SKM-1 treated with dmso at 0.1 percent for 144 hours (cell line): ENCODE data around the gene MRPL43.

ENCODE experiments used
- DNase-seq: peaks from one replicate; lab custom pipeline; 2025; ENCODE audit not compliant: unreplicated experiment; lab: John Stamatoyannopoulos, UW

The MRPL43 gene

DNA sequence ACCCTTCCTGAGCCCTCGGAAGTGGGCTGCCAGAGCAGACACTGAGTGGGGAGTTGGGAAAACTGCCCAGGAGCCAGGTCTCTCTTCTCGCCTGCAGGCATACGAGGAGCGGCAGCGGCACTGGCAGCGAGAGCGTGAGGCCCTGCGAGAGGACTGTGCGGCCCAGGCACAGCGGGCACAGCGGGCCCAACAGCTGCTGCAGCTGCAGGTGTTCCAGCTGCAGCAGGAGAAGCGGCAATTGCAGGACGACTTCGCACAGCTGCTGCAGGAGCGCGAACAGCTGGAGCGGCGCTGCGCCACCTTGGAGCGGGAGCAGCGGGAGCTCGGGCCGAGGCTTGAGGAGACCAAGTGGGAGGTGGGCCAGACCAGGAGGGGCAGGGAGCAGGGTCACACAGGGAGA is 18.1 kb upstream of the MRPL43 start:
- no peak for DNase-seq

DNA sequence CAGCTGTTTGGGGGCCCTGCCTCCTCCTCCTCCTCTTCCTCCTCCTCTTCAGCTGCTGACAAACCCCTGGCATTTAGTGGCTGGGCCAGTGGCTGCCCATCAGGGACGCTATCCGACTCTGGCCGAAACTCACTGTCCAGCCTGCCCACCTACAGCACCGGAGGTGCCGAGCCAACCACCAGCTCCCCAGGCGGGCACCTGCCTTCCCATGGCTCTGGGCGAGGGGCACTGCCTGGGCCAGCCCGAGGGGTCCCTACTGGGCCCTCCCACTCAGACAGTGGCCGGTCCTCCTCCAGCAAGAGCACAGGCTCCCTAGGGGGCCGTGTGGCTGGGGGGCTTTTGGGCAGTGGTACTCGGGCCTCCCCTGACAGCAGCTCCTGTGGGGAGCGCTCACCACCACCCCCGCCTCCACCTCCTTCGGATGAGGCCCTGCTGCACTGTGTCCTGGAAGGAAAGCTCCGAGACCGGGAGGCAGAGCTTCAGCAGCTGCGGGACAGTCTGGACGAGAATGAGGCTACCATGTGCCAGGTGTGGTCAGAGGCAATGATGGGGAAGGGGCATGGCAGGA is 16.4 kb upstream of the MRPL43 start:
- no peak for DNase-seq

DNA sequence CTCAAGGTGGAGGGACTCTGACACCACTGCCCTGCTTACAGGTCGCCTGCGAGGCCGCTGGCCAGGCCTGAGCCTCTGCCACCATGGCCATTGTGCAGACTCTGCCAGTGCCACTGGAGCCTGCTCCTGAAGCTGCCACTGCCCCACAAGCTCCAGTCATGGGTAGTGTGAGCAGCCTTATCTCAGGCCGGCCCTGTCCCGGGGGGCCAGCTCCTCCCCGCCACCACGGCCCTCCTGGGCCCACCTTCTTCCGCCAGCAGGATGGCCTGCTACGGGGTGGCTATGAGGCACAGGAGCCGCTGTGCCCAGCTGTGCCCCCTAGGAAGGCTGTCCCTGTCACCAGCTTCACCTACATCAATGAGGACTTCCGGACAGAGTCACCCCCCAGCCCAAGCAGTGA is 15.2 kb upstream of the MRPL43 start:
- DNase-seq = no peak

DNA sequence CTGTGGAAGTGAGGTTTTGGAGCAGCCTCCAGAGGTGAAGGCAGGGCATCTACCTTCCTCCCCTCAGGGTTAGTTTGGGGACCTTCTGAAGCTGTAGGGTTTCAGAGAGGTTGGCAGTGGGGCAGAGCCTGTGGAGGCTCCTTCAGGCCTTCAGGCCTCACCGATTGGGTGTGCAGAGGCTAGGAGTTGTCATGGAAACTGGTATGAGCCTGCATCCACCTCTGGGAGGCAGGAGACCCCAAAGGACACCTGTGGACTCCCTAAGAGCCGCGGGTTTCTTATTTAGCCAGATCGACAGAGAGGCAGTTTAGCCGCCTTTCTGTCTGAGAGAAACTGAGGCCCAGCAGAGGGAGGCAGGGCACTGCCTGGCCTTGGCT is 14.3 kb upstream of the MRPL43 start:
- no peak for DNase-seq

DNA sequence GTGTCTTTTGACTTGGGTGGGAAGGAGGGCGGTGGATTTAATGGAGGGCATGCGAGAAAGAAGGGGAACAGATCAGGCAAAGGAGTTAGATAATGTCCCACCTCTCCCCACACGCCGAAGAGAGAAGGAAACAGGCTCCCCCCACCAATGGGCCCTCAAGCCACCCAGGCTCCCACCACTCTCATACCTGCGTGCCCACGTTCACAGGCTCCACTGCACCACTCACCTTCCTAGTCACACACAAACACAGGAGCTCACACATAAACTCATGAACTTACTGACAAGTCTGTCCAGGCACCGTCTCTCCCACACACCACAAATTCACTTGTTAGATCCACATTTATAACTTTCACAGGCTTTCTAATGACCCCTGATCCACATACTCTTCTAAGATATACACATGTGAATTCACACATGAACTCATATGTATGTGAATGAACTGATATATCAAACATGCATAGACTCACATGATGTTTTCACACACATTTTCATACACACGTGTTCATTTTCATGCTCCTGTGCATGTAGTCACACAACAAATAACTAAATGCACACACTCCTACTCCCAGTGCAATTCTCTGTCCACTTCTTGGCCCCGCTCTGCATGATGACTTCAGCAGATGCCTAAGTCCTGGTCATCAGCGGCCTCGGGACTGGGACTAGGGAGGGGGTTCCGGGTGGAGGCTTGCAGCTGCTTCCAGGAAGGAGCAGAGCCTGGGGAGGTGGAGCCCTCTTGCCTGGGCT is 13.8 kb upstream of the MRPL43 start:
- DNase-seq = no peak

DNA sequence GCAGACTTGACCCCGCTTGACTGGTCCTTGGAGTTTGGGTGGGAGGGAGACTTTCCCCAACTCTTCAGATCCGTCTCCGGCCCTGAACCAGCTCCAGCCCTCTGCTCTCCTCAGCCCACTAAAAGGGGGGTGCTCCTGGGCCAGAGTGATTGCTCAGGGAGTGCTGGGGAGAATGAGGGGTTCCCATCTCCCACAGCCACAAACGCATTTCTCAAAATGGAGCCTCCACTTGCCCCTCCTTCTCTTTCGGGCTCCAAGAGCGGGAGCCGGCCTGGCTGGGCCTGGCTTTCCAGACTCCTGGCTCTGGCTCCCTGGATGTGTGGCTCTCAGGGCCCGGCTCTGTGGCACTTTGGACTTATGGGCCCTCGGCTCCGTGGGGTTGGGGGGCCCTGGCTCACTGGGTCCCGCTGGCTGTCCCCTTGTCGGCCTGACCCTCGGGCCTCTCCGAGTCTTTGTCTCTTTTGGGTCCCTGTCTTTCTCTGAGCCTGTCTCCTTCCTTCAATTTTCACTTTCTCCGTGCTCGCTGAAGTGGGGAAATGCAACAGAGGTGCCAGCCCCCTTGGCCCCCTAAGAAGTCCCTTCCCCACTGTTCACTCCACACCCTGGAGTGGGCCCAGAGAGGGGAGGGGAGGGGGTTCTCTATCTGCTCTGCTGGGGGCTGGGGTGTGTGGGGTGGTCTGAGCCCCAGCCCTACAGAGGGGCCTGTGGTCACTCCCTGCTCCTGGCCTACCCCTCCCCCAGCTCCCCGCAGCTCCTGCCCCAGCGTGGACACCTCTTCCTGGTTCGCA is 13.0 kb upstream of the MRPL43 start:
- no peak for DNase-seq

DNA sequence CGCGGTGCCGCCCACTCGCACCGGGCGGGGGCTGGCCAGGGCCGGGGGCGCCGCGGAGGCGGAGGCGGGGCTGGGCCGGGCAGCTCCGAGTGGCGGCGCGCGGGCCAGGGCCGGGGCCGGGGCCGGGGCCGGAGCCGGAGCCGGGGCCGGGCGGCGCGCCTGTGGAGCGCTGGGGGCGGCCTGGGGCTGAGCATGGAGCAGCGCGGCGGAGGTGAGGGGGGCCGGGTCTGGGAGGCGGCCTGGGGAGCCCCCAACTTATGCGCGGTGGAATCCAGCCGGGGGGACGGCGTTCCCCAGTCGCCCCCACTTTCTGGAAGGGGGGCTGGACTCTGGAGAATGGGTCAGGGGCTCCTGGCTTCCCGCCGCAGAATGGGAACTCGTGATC is 12.4 kb upstream of the MRPL43 start, which contains the start of gene LZTS2:
TSS of gene LZTS2 (plus strand) at position 67 of the 385 bp plus-strand sequence. CDS start 2,731 bp downstream, outside the sequence.
- DNase-seq = no peak

DNA sequence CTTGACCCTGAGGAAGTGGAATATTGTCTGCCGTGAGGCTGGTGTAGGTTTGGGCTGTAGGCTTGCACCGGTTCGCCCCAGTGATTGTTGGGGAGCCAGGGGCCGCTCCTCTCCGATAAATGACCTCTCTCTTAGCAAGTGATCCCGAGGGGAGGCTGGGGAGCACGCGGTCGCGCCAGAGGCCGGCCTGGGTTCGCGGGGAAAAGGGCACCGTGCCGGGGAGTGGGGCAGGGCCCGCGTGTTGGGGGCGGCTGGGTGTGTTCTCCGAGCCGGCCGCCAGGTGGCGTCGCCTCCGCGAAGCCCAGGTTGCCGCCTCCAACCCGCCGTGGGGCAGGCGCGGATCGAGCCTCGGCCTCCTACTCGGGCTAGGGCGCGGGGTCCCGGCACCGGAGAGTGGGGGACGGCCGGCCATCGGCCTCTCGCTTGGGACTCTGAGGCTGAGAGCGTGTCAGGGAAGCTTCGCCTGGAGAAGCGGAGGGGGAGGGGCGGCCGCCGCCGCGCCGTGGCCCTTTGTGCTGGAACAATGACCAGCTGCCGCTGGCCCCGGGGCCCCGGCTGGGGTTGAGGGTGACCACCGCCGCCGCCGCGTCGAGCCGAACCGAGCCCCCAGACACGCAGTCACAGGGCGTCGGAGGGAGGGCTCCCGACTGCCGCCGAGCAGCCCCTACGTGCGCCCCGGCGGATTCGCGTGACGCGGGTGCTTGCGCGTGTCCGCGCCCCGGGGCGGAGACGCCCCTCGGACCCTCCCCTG is 11.9 kb upstream of the MRPL43 start:
- peak; percentile 45 for DNase-seq

DNA sequence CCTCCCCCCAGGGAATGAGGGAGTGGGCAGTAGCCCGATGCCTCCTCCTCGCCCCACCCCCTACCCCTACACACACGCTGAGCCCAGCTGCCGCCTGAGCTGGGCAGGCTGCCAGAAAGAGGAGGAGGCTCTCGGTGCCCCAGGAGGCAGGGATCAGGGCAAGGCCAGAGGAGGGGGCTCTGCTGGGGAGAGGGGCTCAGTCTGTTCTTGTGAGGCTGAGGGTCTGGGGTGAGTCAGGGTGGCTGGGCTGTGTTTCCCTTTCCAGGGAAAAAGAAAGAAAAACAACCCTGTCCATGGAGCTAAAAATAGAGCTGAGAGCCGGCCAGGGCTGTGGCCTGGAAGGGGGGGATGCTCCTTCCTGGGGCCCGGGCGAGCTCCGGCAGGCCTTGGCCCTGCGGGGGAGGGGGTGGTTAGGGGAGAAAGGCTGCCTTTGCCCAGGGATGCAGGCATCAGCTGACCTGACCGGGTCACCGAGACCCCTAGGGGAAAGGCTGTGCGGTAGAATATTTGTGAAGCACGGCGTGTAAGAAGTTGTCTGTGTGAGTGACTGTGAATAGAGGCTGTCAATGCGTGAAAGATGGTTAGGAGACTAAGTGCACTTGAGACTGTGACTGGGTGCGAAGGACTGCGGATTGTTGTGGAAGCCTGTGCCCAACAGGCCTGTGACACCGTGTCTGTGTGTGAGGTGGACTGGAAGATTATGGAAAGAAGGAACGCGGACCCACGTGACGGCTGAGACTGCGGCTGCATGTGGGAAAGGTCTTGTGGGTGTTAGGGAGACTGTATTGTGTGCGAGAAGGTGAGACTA is 11.1 kb upstream of the MRPL43 start:
- DNase-seq = peak; percentile 39

DNA sequence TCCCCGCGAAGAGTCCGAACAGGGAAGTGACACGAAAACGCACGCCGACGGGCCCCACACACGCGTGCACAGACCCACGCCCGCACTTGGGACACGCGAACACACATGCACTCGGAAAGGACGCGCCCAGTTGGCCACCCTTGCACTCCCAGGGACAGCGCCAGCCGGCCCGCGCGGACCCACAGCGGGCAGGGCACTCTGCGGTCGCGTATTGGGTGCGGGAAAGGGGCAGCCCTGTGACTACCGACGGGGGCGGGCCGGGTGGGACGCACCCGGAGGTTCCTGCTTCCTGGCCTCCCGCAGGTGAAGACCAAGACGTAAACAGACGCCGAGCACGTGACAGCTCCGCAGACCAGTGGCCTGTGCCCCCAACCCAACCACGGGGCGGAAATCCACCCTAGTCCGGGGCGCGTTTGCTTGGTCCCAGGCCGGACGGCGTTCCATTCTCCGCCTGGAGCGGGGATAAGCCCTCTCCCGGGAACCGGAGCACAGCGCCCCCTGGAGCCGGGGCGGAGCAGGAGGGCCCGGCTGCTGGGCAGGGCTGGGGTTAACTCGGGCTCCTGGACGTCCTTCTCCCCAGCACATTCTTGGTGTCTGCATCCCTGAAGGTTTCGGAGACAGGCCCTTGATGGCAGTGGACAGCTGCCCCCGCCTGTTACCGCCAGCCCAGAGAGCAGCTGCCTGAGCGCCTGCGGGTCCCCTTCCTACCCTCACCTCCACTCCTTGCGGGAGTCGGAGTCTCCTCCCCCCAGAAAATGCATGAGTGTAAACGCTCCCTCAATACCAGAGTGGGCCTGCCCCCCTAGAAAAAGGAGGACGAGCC is 10.3 kb upstream of the MRPL43 start:
- DNase-seq = peak; percentile 49

DNA sequence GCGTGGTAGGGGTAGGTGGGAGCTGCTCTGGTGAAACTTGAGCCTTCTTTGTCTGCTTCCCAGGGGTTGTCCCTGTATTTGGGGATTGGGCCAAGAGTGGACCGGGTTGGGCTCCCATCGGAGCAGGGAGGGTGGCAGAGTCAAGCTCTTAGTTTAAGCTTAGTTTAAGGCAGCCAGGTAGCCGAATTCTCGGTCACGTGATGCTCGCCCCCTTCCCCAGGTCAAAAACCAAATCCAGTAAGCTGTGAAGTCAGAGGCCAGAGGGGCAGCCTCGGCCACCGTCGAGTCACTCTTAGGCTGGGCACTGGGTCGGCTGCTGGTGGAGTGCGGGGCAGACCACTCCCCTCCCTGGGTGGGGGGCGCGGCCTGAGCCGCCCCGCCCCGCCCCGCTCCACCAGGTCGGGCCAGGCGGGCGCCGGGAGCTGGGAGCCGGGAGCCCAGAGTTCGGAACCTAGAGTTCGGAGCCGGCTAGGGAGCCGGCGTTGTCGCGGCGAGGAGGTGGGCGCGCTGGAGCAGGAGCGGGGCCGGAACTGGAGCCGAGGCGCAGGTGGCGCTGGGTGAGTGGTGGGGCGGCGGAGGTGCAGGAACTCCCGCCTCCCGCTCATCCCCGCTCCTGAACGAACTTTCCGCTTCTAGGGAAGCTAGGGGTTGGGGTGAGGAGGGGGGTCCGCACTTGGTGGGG is 9.5 kb upstream of the MRPL43 start:
- DNase-seq = no peak

DNA sequence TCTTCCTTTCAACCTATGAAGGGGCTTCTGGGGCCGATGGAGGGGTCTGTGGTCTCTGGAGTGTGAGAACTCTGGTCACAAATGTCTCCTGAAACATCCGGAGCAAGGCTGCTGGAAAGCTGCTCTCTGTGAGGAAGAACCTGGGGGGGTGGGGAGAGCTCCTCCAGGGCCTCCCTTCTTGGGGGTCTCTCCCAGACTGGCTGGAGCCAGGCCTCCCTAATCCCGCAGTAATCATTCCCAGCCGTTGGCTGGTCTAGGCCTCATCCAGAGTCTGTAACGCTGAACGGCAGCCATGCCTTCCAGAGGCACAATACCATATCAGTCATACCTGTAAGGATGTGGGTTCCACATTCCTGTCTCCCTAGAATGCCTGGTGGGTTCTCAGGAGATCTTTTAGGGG is 7.9 kb upstream of the MRPL43 start:
- DNase-seq = no peak

DNA sequence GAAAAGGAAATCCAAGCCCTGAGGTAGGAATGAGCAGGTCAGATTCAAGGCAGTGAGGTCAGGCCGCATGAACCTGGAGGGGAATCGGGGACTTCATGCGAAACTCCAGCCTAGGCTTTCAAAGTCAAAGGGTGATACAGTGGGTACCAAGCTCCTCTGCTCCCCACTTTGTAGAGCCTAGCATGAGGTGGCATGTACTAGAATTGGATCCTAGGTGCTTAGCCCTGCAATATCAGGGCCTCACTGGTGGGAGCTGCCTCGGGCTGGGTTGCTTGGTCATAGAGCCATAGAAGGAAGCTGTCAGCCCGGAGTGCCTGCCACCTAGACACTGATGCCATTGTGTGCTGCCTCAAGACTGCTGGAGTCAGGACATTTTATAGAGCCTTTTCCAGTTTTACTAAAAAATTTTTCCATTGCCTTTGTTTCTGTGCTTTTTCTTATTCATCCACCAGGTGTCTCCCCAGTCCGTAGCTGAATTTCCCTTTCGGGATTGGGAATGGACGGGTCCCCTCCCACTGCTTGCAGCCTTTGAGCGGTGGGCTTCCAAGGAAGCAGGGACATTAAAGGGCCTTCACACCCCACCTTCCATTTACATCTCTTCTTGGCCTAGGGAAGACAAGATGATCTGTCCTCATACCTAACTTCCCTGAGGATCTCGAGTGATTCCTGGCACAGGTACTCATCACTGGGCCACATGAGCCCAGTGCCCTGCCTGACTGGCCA is 6.8 kb upstream of the MRPL43 start:
- no peak for DNase-seq

DNA sequence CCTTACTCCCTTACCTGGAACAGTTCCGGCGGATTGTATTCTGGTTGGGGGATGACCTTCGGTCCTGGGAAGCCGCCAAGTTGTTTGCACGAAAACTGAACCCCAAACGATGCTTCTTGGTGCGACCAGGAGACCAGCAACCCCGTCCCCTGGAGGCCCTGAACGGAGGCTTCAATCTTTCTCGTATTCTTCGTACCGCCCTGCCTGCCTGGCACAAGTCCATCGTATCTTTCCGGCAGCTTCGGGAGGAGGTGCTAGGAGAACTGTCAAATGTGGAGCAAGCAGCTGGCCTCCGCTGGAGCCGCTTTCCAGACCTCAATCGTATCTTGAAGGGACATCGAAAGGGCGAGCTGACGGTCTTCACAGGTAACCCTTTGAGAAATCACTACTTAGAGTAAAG is 1.8 kb upstream of the MRPL43 start:
- DNase-seq = no peak

DNA sequence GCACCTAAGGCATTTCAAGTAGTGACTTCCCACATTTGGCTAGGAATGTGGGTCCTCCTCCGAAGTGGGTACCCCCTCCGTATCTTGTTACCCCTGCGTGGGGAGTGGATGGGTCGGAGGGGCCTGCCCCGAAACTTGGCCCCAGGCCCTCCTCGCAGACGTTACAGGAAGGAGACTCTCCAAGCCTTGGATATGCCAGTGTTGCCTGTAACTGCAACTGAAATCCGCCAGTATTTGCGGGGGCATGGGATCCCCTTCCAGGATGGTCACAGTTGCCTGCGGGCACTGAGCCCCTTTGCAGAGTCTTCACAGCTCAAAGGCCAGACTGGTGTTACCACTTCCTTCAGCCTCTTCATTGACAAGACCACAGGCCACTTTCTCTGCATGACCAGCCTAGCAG is 869 bp upstream of the MRPL43 start:
- no peak for DNase-seq

DNA sequence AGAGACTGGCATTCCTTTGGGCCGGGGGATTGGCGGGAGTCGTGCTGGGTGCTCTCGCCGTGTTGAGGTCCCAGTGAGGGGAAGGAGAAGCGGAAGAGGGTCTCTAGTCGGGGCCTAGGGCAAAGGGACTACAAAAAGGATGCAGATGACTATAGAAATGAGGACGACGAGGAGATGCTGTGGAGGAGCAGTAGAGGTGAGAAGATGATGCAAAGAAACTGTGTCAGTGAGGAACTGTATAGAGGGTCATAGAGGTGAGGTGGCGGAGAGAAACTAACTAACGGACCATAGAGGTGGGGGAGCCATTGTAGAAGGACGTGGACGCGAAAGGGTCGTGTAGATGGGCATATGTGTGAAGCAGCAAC is 370 bp upstream of the MRPL43 start:
- DNase-seq = no peak

DNA sequence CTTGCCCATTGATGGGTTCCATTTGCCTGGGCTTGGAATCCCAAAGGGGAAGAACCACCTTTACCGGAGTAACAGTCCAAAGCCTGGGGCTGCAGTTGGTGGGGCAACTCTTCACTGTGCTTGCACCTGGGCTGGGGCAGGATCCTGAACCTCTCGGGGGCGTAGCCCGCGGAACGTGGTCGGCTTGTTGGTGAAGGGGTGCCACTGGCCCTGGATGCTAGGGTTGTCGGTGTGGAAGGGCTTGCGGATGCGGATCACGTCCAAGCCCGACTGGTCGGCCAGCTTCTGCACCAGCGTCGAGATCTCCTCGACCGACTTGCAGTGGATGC is 710 bp downstream of the MRPL43 start:
- no peak for DNase-seq

DNA sequence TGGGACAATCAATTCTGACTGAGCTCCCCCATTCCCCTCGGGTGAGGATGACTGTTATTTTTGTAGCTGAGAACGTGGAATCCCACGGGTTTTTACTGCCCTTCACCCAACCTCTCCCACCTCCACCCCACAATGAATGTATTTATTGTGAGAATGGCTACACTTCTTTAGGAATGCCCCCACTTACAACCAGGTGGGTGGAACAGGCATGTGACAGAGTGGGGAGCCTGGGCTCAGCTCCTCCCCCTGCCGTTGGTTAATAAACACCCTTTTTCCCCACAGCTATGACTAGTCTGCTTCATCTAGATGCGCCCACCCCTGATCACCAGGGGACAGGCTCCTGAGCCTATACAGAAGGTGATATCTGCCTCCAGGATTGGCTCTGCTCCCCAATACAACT is 2.0 kb downstream of the MRPL43 start:
- DNase-seq = no peak

DNA sequence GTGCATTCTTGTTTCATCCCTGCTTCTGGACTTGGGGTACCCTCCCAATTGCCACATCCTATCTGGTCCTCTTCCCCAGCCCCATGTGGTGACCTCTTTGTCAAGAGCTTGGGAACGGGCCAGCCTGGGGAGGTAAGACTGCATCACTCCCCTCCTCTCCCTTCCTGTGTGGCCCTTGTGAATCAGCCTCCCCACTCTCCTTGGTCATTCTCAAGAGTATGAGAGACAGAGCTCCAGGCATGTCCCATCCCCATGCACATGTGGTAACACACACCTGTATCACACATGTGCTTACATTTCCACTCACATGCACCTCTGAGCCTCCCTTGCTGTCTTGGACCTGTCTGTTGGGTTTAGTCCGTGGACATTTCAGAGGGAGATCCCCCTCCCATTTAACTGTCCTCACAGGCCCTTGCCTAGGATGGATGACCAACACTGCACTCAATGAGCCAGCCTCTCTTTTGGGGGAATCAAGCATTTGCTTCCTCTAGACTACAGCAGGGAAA is 2.6 kb downstream of the MRPL43 start:
- DNase-seq = no peak
